Stomach (tissue), 4 donors: ENCODE results near the gene DOK3.

Source experiments
- POLR2A ChIP-seq, 4 donors: fragments of 450-650 bp; IDR thresholded peaks; one replicate each; pipeline ENCODE4 v1.6.1; 2016; ENCODE audit warnings: antibody characterized with exemption in 4 of 4, control low read depth in 2 of 4, mild to moderate bottlenecking in 1 of 4, moderate library complexity in 1 of 4
- POLR2AphosphoS5 ChIP-seq, 3 donors: sonication (generic); formaldehyde crosslinking; IDR thresholded peaks; one replicate each; pipeline ENCODE4 v1.6.1; 2016; ENCODE audit warnings: antibody characterized with exemption in 3 of 3
- TF ChIP-seq, protein P1 (sequence below), 7 experiments: fragments of 450-650 bp in 4 of 7; fragments of 200-600 bp in 3 of 7; sonication (generic) in 3 of 7; IDR thresholded peaks; one replicate each; pipeline ENCODE4 v1.5.1; 2016 to 2019; ENCODE audit warnings: antibody characterized with exemption in 7 of 7, control low read depth in 2 of 7, mild to moderate bottlenecking in 1 of 7

GRCh38 chr5:177487144-177487543 is 22.5 kb downstream of the DOK3 start:
- no peak for TF ChIP-seq POLR2A (IDR thresholded peaks at IDR 0.05)
- TF ChIP-seq, protein P1, sequence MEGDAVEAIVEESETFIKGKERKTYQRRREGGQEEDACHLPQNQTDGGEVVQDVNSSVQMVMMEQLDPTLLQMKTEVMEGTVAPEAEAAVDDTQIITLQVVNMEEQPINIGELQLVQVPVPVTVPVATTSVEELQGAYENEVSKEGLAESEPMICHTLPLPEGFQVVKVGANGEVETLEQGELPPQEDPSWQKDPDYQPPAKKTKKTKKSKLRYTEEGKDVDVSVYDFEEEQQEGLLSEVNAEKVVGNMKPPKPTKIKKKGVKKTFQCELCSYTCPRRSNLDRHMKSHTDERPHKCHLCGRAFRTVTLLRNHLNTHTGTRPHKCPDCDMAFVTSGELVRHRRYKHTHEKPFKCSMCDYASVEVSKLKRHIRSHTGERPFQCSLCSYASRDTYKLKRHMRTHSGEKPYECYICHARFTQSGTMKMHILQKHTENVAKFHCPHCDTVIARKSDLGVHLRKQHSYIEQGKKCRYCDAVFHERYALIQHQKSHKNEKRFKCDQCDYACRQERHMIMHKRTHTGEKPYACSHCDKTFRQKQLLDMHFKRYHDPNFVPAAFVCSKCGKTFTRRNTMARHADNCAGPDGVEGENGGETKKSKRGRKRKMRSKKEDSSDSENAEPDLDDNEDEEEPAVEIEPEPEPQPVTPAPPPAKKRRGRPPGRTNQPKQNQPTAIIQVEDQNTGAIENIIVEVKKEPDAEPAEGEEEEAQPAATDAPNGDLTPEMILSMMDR (IDR thresholded peaks at IDR 0.05): no peak
- no peak for TF ChIP-seq POLR2AphosphoS5 (IDR thresholded peaks at IDR 0.05)
